Common myeloid progenitor, CD34-positive (primary cell): ENCODE measurements around the gene SEMA4C.

ENCODE experiments used
- CTCF ChIA-PET: fragments of 350-600 bp; sonication (Branson Sonifier 250); formaldehyde crosslinking; loops from one replicate; lab custom pipeline; 2021; ENCODE audit warnings: antibody characterized with exemption; lab: Charles Lee
- POLR2A ChIA-PET: fragments of 350-600 bp; sonication (Branson Sonifier 250); formaldehyde crosslinking; loops from one replicate; lab custom pipeline; 2021; ENCODE audit warnings: antibody characterized with exemption; lab: Charles Lee
- DNase-seq, 3 donors: peaks; one replicate each; pipeline versions ENCODE4 v3.0.0 to v3.0.0-alpha.2; 2013
- H3K27ac ChIP-seq, 2 experiments: 1 replicate in 1 of 2; 2 replicates in 1 of 2; pipeline ENCODE4 v1.7.0; 2013; ENCODE audit warnings: inconsistent platforms in 2 of 2, low read length in 2 of 2, mild to moderate bottlenecking in 2 of 2, low read depth in 1 of 2, moderate library complexity in 1 of 2; ENCODE audit not compliant: severe bottlenecking in 2 of 2, insufficient read depth in 1 of 2, poor library complexity in 1 of 2
- H3K27me3 ChIP-seq, 5 experiments: replicated peaks in 2 of 5; 1 replicate in 3 of 5; 2 replicates in 2 of 5; pipeline versions ENCODE4 v1.6.1 to v1.7.0; 2013; ENCODE audit warnings: low read length in 4 of 5, mild to moderate bottlenecking in 2 of 5, moderate library complexity in 2 of 5, inconsistent platforms in 1 of 5; ENCODE audit not compliant: insufficient read depth in 5 of 5, control insufficient read depth in 4 of 5
- H3K36me3 ChIP-seq, 4 experiments: 1 replicate in 2 of 4; 2 replicates in 2 of 4; pipeline versions ENCODE4 v1.6.1 to v1.7.0; 2013; ENCODE audit warnings: low read length in 3 of 4, control low read depth in 1 of 4, mild to moderate bottlenecking in 1 of 4; ENCODE audit not compliant: control insufficient read depth in 4 of 4, insufficient read depth in 4 of 4
- H3K4me1 ChIP-seq, 4 experiments: 1 replicate in 3 of 4; 2 replicates in 1 of 4; pipeline versions ENCODE4 v1.6.1 to v1.7.1; 2013; ENCODE audit warnings: low read length in 3 of 4, mild to moderate bottlenecking in 3 of 4, control low read depth in 1 of 4, inconsistent platforms in 1 of 4, moderate library complexity in 1 of 4; ENCODE audit not compliant: control insufficient read depth in 4 of 4, insufficient read depth in 4 of 4; ENCODE audit errors: control extremely low read depth in 1 of 4
- H3K4me3 ChIP-seq, 7 experiments: 1 replicate in 4 of 7; 2 replicates in 3 of 7; pipeline versions ENCODE4 v1.5.1 to v1.7.0; 2013; ENCODE audit warnings: mild to moderate bottlenecking in 7 of 7, low read length in 6 of 7, moderate library complexity in 6 of 7, inconsistent platforms in 2 of 7, low read depth in 2 of 7, control low read depth in 1 of 7; ENCODE audit not compliant: insufficient read depth in 4 of 7, control insufficient read depth in 1 of 7; ENCODE audit errors: extremely low read depth in 1 of 7
- H3K9me3 ChIP-seq, 5 experiments: 1 replicate in 4 of 5; 2 replicates in 1 of 5; pipeline versions ENCODE4 v1.6.1 to v1.7.1; 2013; ENCODE audit warnings: low read length in 4 of 5, mild to moderate bottlenecking in 2 of 5, inconsistent platforms in 1 of 5, low read depth in 1 of 5, moderate library complexity in 1 of 5; ENCODE audit not compliant: control insufficient read depth in 4 of 5, insufficient read depth in 2 of 5; ENCODE audit errors: control extremely low read depth in 1 of 5
- whole genome bisulfite sequencing: methylation state at CpG from one replicate; pipeline ENCODE4 v1.1.5; 2013; ENCODE audit not compliant: insufficient coverage; 5-methylcytosine and 5-hydroxymethylcytosine counted together

Gene SEMA4C

DNA sequence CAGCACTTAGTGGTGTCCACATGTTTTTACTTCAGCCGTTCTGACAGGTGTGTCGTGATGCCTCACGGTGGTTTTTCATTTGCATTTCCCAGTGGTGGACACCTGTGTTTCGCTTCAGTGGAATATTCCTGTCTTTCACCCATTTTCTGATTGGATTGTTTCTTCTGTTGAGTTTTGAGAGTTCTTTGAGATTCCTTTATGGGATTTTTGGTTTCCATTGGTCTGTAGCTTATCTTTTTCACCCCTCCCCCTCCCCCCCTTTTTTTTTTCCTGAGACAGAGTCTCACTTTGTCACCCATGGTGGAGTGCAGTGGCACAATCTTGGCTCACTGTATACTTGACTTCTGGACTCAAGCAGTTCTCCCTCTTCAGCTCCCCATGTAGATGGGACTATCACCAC lies 34.0 kb downstream of the SEMA4C start:
- no CpG with 5 or more reads among the region's 4 CpGs for WGBS
- ChIA-PET POLR2A (no interaction called here), CTCF (interaction anchor here (0.6 to 1.4 kb wide), 3 partner anchors 19 to 83 kb away, joined by 3 to 4 read pairs (median 3); partner anchors contain the start of gene ANKRD39)
- no peaks in the 10 kb centered on the region for H3K27me3 ChIP-seq
- no peak overlapping the region for H3K27ac ChIP-seq
- H3K36me3 ChIP-seq: peaks cover 10 to 71% (median 40%) of the 10 kb centered on the region in 4 experiments
- no peak overlapping the region for H3K4me3 ChIP-seq
- no peaks in the 10 kb centered on the region for H3K9me3 ChIP-seq
- H3K4me1 ChIP-seq: peaks cover 0 to 18% (median 14%) of the 10 kb centered on the region in 4 experiments
- DNase-seq: no peak

DNA sequence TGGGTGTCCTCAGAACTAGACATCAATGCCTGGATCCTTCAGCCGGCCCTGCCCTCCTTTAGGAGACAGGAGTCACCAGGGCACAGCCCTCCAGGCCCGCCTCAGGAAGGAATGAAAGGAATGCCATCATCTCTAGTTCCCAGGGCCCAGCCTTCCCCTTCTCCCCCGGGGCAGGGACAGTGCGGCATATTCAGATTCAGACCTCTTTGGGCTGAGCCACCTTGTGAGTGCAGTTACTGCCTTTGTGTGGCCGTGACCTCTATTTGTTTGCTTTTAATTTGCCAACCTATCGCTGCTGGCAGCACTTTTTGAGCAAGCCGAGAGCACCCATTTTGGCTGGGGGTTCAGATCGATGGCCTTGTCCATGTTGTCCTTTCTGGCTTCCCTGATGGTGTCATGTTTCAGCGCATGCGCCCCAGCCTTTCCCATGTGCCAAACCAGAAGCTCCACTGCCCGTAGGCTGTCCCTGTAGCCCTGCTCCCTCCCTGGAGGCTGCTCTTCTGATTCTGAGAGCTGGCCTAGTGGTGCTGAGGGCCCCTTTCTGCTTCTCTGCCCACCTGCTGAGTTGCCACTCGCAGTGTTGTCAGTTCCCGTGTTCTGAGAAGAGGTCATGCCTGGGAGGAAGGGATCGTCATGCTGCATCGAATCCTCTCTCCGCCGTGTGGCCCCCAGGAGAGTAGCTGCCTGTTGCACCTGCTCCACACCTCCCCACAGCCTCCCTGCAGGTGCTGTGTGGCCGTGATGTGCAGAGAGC lies 36.9 kb downstream of the SEMA4C start:
- Histone ChIP-seq H3K36me3 (peaks cover 17 to 78% (median 60%) of the 10 kb centered on the region in 4 experiments), H3K4me3 (no peak overlapping the region), H3K4me1 (no peaks in the 10 kb centered on the region), H3K9me3 (no peaks in the 10 kb centered on the region), H3K27me3 (no peaks in the 10 kb centered on the region), H3K27ac (no peak overlapping the region)
- ChIA-PET POLR2A (interaction anchor here (0.6 kb wide), 1 partner anchor 166 kb away, joined by 3 read pairs; no protein-coding TSS in a partner anchor), CTCF (interaction anchor here (0.9 kb wide), 1 partner anchor 13 kb away, joined by 3 read pairs; no protein-coding TSS in a partner anchor)
- WGBS: 96% methylated on average over 13 of the region's 18 CpGs
- DNase-seq: no peak

DNA sequence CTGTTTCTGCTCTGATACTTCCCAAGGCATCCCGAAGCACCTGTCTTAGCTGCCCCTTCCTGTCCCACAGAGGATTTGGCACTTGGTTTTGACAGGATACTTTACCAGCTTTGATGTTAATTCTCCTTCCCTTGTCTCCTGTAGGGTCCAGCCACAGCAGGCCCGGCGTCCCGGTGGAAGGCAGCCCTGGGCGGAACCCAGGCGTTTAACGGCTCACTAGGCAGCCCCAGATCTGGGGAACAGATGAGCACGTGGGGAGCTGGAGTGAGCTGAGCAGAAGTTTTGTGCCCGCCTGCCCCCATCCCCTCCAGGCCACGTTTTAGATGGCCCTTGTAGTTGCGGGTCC lies 37.5 kb downstream of the SEMA4C start:
- CTCF ChIA-PET: interaction anchor here (1.0 to 1.1 kb wide), 2 partner anchors 13 to 29 kb away, joined by 3 read pairs; no protein-coding TSS in a partner anchor
- no peak overlapping the region for H3K27ac ChIP-seq

DNA sequence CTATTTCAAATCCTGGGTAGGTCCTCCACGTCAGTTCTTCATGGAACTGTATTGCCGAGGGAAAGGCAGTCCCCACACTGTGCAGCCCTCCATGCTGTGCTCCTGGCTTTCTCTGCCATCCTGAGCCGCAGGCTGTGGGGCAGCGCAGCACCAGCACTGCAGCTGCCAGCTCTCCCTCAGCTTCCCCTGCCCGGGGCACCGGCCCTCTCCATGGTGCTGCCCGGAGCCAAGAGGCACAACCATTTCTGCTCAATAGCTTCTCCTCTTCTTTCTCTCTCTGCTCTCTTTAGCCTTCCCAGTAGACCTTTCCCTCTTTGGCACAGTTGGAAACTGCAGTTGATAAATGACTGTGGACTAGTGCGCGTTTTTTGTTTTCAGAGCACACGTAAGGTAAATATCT lies 38.2 kb downstream of the SEMA4C start:
- POLR2A ChIA-PET: no interaction called here
- Histone ChIP-seq H3K27me3 (no peaks in the 10 kb centered on the region), H3K4me1 (no peaks in the 10 kb centered on the region), H3K4me3 (no peak overlapping the region), H3K27ac (peak overlapping the region in 1 of 2 experiments; percentile 1), H3K9me3 (no peaks in the 10 kb centered on the region), H3K36me3 (peaks cover 22 to 84% (median 63%) of the 10 kb centered on the region in 4 experiments)
- WGBS: 90% methylated on average over 8 of the region's 10 CpGs
- CTCF ChIA-PET: interaction anchor here (1.0 to 2.1 kb wide), 3 partner anchors 12 to 28 kb away, joined by 3 to 4 read pairs (median 3); partner anchors contain the start of gene ANKRD39
- no peak for DNase-seq

More for the DNA sequence above, 37.5 kb downstream of the SEMA4C start:
- Histone ChIP-seq H3K27me3 (no peaks in the 10 kb centered on the region), H3K36me3 (peaks cover 22 to 78% (median 60%) of the 10 kb centered on the region in 4 experiments), H3K4me3 (no peak overlapping the region), H3K9me3 (no peaks in the 10 kb centered on the region), H3K4me1 (no peaks in the 10 kb centered on the region)
- DNase-seq: no peak
- WGBS: 92% methylated on average over 11 of the region's 11 CpGs
- POLR2A ChIA-PET: no interaction called here

DNA sequence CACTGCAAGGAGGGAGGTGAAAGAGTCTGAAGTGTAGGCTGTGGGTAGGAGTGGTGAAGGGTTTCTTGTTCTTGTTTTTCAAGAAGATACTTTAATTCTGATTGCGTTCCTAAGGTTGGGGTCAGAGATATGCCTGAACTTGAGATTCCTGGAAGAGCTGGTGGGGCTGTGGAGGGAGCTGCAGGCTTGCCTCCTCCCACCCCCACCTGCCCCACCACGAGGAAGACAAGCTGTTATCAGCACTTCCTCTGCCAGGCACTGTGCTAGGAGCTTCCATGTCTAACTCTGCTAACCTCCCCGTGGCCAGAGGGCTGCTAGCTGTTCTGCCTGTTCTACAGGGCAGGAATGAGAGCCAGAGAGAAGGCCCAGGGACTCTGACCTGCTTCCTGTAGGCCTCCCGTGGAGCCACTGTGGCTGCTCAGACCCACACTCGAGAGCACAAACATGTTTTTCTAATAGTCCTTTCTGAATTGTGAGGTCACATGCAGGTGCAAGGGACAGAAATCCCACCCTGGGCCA lies 39.8 kb downstream of the SEMA4C start:
- Histone ChIP-seq H3K36me3 (peaks cover 21 to 92% (median 68%) of the 10 kb centered on the region in 4 experiments), H3K27ac (peak overlapping the region in 1 of 2 experiments; percentile 34), H3K4me3 (no peak overlapping the region), H3K27me3 (no peaks in the 10 kb centered on the region), H3K9me3 (no peaks in the 10 kb centered on the region), H3K4me1 (no peaks in the 10 kb centered on the region)
- POLR2A ChIA-PET: no interaction called here
- CTCF ChIA-PET: interaction anchor here (2.1 kb wide), 1 partner anchor 28 kb away, joined by 4 read pairs; the partner anchor contains the start of gene ANKRD39
- WGBS: 81% methylated on average over 4 of the region's 5 CpGs
- no peak for DNase-seq

DNA sequence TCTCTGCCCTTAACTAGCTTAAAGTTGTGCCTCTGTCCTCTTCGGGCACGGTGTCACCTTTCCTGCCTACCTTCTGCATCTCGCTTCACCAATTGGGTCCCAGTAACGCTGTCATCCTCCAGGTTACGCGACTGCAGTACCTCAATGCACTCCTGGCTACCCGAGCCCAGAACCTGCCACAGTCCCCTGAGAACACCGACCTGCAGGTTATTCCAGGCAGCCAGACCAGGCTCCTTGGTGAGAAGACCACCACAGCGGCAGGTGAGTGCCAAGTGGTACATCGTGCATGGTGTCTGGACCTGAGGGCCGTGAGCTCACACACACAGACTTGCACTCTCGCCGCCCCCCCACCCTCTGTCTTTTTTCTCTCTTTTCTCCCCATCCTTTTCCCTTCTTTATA lies 41.0 kb downstream of the SEMA4C start:
- no peaks in the 10 kb centered on the region for H3K27me3 ChIP-seq
- no peaks in the 10 kb centered on the region for H3K9me3 ChIP-seq
- no peak for DNase-seq
- CTCF ChIA-PET: interaction anchor here (0.6 kb wide), 1 partner anchor 267 kb away, joined by 4 read pairs; no protein-coding TSS in a partner anchor
- WGBS: 91% methylated on average over 7 of the region's 13 CpGs
- no peaks in the 10 kb centered on the region for H3K4me1 ChIP-seq
- no peak overlapping the region for H3K27ac ChIP-seq
- H3K36me3 ChIP-seq: peaks cover 20 to 90% (median 72%) of the 10 kb centered on the region in 4 experiments
- POLR2A ChIA-PET: no interaction called here
- H3K4me3 ChIP-seq: no peak overlapping the region

DNA sequence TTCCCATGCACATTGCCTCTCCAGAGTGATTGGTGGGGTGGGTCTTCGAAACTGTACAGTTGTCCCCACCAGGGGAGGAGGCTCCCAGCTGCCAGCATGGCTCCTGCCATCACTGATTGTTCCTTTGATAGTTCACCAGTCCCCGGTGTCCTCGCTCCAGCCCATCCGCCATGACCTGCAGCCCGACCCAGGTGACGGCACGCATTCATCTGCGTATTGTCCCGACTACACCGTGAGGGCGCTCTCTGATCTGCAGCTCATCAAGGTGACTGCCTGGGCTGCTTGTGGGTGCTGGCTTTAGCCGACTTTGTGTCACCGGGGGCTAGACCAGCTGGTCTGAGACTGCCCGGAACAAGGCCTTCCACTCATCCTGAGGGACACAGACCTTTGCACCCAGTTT lies 41.4 kb downstream of the SEMA4C start:
- 98% methylated on average over 14 of the region's 14 CpGs for WGBS
- Histone ChIP-seq H3K27ac (no peak overlapping the region), H3K36me3 (peaks cover 18 to 89% (median 73%) of the 10 kb centered on the region in 4 experiments), H3K27me3 (no peaks in the 10 kb centered on the region), H3K4me1 (no peaks in the 10 kb centered on the region), H3K4me3 (no peak overlapping the region), H3K9me3 (no peaks in the 10 kb centered on the region)
- CTCF ChIA-PET: interaction anchor here (0.6 to 0.9 kb wide), 2 partner anchors 11 to 267 kb away, joined by 3 to 4 read pairs; no protein-coding TSS in a partner anchor
- POLR2A ChIA-PET: no interaction called here
- no peak for DNase-seq
